Endometrial microvascular endothelial cells (primary cell): ENCODE measurements around the gene SCN10A. TPM values are rescaled to one million over a fixed set of nuclear protein-coding genes. Genes with fewer than 3 reads are reported as not detected.

Experiments used
- in situ Hi-C: cut with HindIII; loops from 2 replicates; pipeline ENCODE4 v1.10.0; 2017; ENCODE audit warnings: low sequenced_read_pairs, low pct_unique_long_range_greater_than_20kb; ENCODE audit errors: inconsistent ontology term
- total RNA-seq: library from RNA; depleted of rRNA; stranded (reverse); fragments of >200 nt; gene quantifications from one replicate; pipeline ENCODE4 v1.2.3, GENCODE V29; 2015; ENCODE audit errors: inconsistent ontology term

Gene SCN10A
- total RNA-seq, 1 donor from 2014 or later = not detected

- in situ Hi-C loops = loop anchor here (25.0 kb wide), 1 partner anchor 111 kb away; no protein-coding TSS in a partner anchor
Observed at GRCh38 chr3:38726751-38727150, 89.3 kb downstream of the SCN10A start.

- in situ Hi-C loops = loop anchor here (25.0 kb wide), 1 partner anchor 111 kb away; no protein-coding TSS in a partner anchor
Observed at GRCh38 chr3:38725726-38726419, 90.1 kb downstream of the SCN10A start.

- in situ Hi-C loops = no loop called here
Observed at GRCh38 chr3:38724392-38724736, 91.7 kb downstream of the SCN10A start.

GRCh38 chr3:38723569-38724391 lies 92.2 kb downstream of the SCN10A start:
- in situ Hi-C loops = no loop called here

GRCh38 chr3:38722781-38723568 lies 93.0 kb downstream of the SCN10A start:
- in situ Hi-C loops = no loop called here

GRCh38 chr3:38721207-38721772 lies 94.7 kb downstream of the SCN10A start:
- in situ Hi-C loops = no loop called here

- in situ Hi-C loops = no loop called here
Observed at GRCh38 chr3:38720465-38720864, 95.6 kb downstream of the SCN10A start.

GRCh38 chr3:38717355-38718240 lies 98.4 kb downstream of the SCN10A start:
- in situ Hi-C loops = no loop called here

GRCh38 chr3:38713121-38713520 lies 102.9 kb downstream of the SCN10A start:
- in situ Hi-C loops = no loop called here

- in situ Hi-C loops = no loop called here
Observed at GRCh38 chr3:38711321-38711720, 104.7 kb downstream of the SCN10A start.

GRCh38 chr3:38707730-38708129 lies 108.3 kb downstream of the SCN10A start:
- in situ Hi-C loops = no loop called here

GRCh38 chr3:38706961-38707360 lies 109.1 kb downstream of the SCN10A start:
- in situ Hi-C loops = no loop called here

GRCh38 chr3:38702231-38702630 lies 113.8 kb downstream of the SCN10A start:
- in situ Hi-C loops = no loop called here

- in situ Hi-C loops = no loop called here
Observed at GRCh38 chr3:38698760-38699159, 117.3 kb downstream of the SCN10A start.

- in situ Hi-C loops = no loop called here
Observed at GRCh38 chr3:38698061-38698460, 118.0 kb downstream of the SCN10A start.

GRCh38 chr3:38696034-38696433 lies 120.0 kb downstream of the SCN10A start:
- in situ Hi-C loops = no loop called here

- in situ Hi-C loops = no loop called here
Observed at GRCh38 chr3:38690185-38690584, 125.8 kb downstream of the SCN10A start.

GRCh38 chr3:38689774-38690173 lies 126.2 kb downstream of the SCN10A start:
- in situ Hi-C loops = no loop called here
